ENCODE results near the gene PRDM7.
A peak's percentile ranks its signal among the peaks of the same experiment; 100 is the strongest.
"Not testable (repeated sequence)": the region's sequence is repeated elsewhere in the genome, so short reads cannot be mapped to it uniquely, and the experiment has no call there.

The PRDM7 gene

DNA sequence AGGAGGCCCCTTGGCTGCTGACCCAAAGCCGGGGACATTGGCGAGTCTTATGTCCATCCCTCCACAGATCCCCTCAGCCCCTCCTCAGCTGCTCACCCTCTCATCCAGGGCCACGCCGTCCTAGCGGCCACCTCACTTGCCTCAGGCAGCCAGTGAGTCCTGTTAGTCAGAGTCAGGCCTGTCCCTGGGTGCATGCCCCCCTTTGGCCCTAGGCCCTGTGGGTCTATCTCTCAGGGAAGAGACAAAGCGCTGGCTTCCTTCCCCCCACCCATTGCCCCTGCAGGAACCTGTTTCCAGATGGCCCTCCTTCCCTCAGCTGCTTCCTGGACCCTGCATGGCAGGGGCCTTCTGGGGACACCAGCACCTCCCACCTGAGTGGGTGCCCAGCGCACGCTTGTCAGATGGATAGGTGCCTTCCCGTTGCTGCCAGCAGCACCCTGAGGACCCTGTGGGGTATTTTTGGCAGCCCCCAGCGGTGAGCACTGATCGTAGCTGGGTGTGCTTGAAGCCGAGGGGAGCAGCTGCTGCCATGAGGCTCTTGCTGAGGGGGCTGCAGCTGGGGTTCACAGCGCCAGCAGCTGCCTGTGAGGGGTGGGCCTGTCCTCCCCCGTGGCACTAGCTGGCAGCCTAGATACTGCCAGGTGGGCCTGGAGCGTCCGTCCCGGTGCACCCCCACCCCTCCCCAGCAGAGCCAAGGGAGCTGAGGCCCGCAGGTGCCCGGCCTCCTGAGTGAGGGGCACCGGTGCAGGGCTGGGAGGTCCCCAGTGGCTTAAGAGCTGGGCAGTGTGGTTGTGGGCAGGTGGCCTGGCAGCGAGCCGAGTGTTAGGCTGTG, 66.2 kb downstream of the PRDM7 start:
- H3K36me3 ChIP-seq = peaks cover 6% of the 10 kb centered on the region; the same call in 1 of the 2 replicates
- no peaks in the 10 kb centered on the region; the same call in 1 of the 2 replicates for H3K9me3 ChIP-seq
- TF ChIP-seq, protein P1, sequence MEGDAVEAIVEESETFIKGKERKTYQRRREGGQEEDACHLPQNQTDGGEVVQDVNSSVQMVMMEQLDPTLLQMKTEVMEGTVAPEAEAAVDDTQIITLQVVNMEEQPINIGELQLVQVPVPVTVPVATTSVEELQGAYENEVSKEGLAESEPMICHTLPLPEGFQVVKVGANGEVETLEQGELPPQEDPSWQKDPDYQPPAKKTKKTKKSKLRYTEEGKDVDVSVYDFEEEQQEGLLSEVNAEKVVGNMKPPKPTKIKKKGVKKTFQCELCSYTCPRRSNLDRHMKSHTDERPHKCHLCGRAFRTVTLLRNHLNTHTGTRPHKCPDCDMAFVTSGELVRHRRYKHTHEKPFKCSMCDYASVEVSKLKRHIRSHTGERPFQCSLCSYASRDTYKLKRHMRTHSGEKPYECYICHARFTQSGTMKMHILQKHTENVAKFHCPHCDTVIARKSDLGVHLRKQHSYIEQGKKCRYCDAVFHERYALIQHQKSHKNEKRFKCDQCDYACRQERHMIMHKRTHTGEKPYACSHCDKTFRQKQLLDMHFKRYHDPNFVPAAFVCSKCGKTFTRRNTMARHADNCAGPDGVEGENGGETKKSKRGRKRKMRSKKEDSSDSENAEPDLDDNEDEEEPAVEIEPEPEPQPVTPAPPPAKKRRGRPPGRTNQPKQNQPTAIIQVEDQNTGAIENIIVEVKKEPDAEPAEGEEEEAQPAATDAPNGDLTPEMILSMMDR (IDR thresholded peaks at IDR 0.05; ENCODE audit: low read depth, low read length) = no peak
- peak; percentile 66 for DNase-seq
- peaks cover 10% of the 10 kb centered on the region for H3K4me1 ChIP-seq
- H3K4me3 ChIP-seq (ENCODE audit: low read depth, low read length) = no peak overlapping the region
- H3K27me3 ChIP-seq = no peaks in the 10 kb centered on the region

DNA sequence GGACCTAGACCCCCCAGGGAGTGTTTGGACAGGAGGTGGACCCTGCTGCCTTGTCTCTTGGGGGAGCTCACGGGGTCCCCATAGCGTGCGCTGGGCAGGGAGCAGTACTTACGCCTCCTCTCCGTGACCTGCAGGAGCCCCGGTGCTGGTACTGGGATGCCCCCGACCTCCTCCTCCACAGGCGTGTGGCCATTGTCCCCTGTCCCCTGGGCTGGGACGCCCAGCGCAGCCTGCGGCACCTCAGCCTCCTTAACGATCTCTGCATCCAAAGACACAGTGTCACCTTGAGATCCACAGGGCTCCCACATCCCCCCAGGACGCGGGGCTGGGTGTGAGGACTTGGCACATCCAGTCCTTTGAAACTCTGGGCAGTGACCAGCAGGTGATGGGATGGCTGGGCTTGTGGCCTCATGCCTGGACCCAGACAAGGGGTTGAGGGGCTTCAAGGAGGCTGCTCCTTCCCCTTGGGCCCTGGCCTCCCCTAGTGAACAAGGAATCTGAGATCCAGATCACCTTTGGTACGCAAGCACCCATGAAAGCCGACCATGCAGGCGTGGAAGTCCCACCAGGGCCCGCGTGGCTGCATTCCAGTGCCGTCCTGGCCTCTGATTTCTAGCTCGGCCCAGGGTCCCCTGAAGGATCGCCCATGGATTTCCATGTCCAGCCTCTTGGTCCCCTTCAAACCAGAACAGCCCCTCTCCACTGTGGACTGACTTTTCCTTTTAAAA, 67.8 kb downstream of the PRDM7 start:
- H3K4me3 ChIP-seq (ENCODE audit: low read depth, low read length) = no peak overlapping the region

DNA sequence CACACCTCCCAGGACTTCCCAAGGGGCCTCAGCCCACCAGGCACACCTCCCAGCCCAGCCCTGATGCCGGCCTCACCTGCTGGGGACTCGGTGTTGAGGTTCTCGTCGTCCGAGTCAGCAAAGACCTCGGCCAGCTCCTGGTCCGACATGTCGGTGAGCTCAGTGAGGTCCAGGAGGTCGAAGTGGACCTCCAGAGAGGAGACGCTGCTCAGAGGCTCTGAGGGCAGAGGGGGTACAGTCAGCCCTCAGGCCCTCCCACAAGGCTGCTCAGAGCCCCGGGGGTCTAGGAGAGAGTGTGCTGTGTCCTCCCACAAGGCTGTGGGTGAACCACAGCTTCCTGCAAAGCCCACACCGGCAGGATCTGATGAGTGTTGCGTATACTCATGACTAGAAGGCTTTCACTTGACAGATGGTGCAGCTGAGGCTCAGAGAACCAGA, 68.4 kb downstream of the PRDM7 start:
- no peak for DNase-seq
- Histone ChIP-seq H3K27me3 (no peaks in the 10 kb centered on the region), H3K4me3 (ENCODE audit: low read depth, low read length) (no peak overlapping the region)

More for the DNA sequence above, 67.8 kb downstream of the PRDM7 start:
- no peak for DNase-seq
- Histone ChIP-seq H3K27me3 (no peaks in the 10 kb centered on the region), H3K9me3 (no peaks in the 10 kb centered on the region), H3K4me1 (peaks cover 10% of the 10 kb centered on the region), H3K36me3 (peaks cover 7% of the 10 kb centered on the region; the same call in 1 of the 2 replicates)
- TF ChIP-seq, protein P1 (IDR thresholded peaks at IDR 0.05; ENCODE audit: low read depth, low read length) = no peak

DNA sequence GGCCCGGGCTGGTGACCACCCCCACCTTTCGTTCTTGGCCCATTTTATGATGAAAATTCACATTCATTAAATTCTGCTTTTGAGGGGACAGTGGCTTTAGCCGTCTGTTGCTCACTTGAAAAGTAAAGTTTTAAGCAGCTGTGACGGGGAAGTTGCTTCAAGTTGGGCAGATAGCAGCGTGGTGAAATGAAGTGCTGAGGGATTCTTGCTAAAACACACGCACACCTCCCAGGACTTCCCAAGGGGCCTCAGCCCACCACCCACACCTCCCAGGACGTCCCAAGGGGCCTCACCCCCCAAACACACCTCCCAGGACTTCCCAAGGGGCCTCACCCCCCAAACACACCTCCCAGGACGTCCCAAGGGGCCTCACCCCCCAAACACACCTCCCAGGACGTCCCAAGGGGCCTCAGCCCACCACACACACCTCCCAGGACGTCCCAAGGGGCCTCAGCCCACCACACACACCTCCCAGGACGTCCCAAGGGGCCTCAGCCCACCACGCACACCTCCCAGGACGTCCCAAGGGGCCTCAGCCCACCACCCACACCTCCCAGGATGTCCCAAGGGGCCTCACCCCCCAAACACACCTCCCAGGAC, 69.4 kb downstream of the PRDM7 start:
- not testable (repeated sequence) for H3K27me3 ChIP-seq; H3K36me3 ChIP-seq; H3K4me1 ChIP-seq; H3K9me3 ChIP-seq; DNase-seq; H3K4me3 ChIP-seq (ENCODE audit: low read depth, low read length)

More for the DNA sequence above, 68.4 kb downstream of the PRDM7 start:
- no peaks in the 10 kb centered on the region for H3K9me3 ChIP-seq
- H3K36me3 ChIP-seq = peaks cover 7% of the 10 kb centered on the region; the same call in 1 of the 2 replicates
- TF ChIP-seq, protein P1 (IDR thresholded peaks at IDR 0.05; ENCODE audit: low read depth, low read length) = no peak
- H3K4me1 ChIP-seq = peaks cover 10% of the 10 kb centered on the region

DNA sequence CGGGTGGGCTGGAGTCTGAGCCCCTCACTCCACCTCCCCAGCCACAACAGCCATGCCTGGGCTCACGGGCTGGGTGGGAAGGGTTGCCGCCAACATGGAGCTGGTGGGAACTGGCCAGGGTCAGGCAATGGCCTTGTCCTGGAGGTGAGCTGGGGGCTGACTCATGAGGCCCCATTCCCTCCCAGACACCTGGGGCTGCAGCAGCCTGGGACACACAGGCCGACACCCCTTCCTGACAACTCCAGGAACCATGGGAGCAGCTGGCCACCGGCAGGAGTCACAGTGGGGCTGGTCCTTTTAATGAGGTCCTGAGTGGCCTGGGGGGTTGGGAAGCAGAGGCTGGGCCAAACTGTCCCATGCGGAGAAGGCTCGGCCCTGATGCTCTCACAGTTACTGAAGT, 70.1 kb downstream of the PRDM7 start:
- Histone ChIP-seq H3K4me1 (peaks cover 10% of the 10 kb centered on the region), H3K36me3 (peaks cover 7% of the 10 kb centered on the region; the same call in 1 of the 2 replicates), H3K27me3 (no peaks in the 10 kb centered on the region), H3K9me3 (no peaks in the 10 kb centered on the region), H3K4me3 (ENCODE audit: low read depth, low read length) (no peak overlapping the region)
- TF ChIP-seq, protein P1 (IDR thresholded peaks at IDR 0.05; ENCODE audit: low read depth, low read length) = no peak
- DNase-seq = no peak
